ENCODE data around the gene NR1D2. TPM values are rescaled to one million over a fixed set of nuclear protein-coding genes. Genes with fewer than 3 reads are reported as not detected.
"Not testable (repeated sequence)": the region's sequence is repeated elsewhere in the genome, so short reads cannot be mapped to it uniquely, and the experiment has no call there.

The NR1D2 gene
- total RNA-seq, 2 experiments from 2014 or later: 3.8 to 4.1 TPM

DNA sequence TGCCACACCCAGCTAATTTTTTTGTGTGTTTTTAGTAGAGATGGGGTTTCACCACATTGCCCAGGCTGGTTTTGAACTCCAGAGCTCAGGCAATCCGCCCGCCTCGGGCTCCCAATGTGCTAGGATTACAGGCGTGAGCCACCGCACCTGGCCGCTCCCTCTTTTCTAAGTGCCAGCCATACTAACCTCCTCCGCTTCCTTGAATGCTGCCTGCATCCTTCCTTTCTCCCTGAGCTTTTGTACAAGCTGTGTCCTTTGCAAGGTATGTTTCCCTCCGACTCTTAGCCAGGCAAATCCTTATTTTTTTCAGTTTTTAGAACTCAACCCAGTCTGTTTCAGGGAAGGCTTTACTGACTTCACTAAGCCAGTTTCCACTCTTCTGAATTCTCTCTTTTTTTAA lies 60.6 kb downstream of the NR1D2 start:
- ATAC-seq (no peak), DNase-seq (no peak)
- H3K4me1 Mint-ChIP-seq: peaks cover 9% of the 10 kb centered on the region
- peaks cover 6% of the 10 kb centered on the region for H3K27me3 Mint-ChIP-seq
- H3K9me3 Mint-ChIP-seq (ENCODE audit: low read depth): no peaks in the 10 kb centered on the region
- CTCF ChIA-PET: interaction anchor here (1.5 kb wide), 1 partner anchor 232 kb away, joined by 5 read pairs; no protein-coding TSS in a partner anchor
- H3K27ac Mint-ChIP-seq: no peak overlapping the region
- H3K36me3 Mint-ChIP-seq: no peaks in the 10 kb centered on the region
- no peak overlapping the region for H3K4me3 Mint-ChIP-seq

DNA sequence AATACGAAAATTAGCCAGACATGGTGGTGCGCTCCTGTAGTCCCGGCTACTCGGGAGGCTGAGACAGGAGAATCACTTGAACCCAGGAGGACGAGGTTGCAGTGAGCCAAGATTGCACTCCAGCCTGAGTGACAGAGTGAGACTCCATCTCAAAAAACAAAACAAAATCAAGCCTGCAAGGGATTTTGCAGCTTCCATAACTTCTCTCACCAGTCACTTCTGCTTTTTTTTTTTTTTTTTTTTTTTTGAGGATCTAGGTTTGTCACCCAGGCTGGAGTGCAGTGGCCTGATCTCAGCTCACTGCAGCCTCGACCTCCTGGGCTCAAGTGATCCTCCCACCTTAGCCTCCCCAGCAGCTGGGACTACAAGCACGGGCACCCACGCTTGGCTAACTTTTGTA lies 65.7 kb downstream of the NR1D2 start:
- DNase-seq; H3K36me3 Mint-ChIP-seq; H3K27ac Mint-ChIP-seq; H3K4me1 Mint-ChIP-seq; H3K9me3 Mint-ChIP-seq (ENCODE audit: low read depth); H3K27me3 Mint-ChIP-seq; H3K4me3 Mint-ChIP-seq; ATAC-seq; CTCF ChIA-PET: not testable (repeated sequence)

DNA sequence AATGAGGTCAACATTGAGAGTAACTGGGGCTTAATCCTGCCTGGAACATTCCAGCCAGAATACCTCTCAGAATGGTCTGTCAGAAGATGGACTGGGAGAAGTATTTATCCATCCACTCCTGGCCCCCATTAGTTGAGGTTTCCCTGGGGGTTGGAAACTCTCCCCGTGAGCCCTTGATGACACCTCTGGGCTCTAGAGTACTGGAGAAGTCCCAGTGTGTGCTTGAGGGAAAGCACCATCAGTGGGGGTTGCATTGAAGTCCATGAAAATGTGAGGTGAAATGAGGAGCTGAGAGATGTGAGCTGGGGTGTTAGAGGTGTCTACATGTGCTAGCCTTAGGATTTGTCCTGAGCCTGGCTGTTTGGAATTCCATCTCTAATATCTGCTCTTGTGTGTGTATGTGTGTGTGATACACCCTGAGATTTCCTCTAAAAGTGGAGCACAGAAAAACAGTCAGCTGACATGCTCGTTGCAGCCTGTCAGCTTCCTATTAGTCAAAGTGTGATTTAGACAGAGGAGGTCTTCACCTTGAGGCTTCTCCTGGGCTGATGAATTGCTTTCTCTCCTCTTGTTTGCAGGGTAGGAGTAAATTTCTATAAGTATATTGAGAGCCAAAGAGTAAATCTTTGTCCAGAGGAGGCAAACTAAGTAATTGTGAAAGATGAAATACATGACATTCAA lies 67.6 kb downstream of the NR1D2 start:
- peaks cover 5% of the 10 kb centered on the region for H3K4me1 Mint-ChIP-seq
- no peaks in the 10 kb centered on the region for H3K36me3 Mint-ChIP-seq
- no peaks in the 10 kb centered on the region for H3K27me3 Mint-ChIP-seq
- H3K27ac Mint-ChIP-seq: no peak overlapping the region
- no peak for ATAC-seq
- CTCF ChIA-PET: no interaction called here
- no peak overlapping the region for H3K4me3 Mint-ChIP-seq
- DNase-seq: no peak
- no peaks in the 10 kb centered on the region for H3K9me3 Mint-ChIP-seq (ENCODE audit: low read depth)

DNA sequence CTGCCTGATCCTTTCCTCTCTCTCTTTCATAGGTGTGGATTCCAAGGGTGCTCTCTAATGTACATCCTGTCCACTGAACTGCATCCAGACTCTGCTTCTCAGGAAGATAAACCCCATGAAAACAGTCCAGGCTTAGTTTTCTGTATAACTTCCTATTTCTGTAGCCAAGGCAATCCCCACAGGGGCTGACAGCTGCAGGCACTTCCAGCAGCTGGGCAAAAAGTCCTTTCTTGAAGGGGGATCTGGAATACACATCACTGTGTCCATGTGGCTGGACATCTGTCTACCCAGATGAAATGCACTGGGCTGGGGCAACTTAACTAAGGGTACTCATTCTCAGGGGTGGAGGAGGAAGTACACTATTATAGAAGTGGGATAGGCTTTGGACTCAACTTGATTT lies 72.2 kb downstream of the NR1D2 start:
- DNase-seq: no peak
- no peak for ATAC-seq
- CTCF ChIA-PET: no interaction called here
- no peak overlapping the region for H3K27ac Mint-ChIP-seq
- H3K27me3 Mint-ChIP-seq: no peaks in the 10 kb centered on the region
- H3K9me3 Mint-ChIP-seq (ENCODE audit: low read depth): no peaks in the 10 kb centered on the region
- no peaks in the 10 kb centered on the region for H3K36me3 Mint-ChIP-seq
- no peak overlapping the region for H3K4me3 Mint-ChIP-seq
- peaks cover 5% of the 10 kb centered on the region for H3K4me1 Mint-ChIP-seq

DNA sequence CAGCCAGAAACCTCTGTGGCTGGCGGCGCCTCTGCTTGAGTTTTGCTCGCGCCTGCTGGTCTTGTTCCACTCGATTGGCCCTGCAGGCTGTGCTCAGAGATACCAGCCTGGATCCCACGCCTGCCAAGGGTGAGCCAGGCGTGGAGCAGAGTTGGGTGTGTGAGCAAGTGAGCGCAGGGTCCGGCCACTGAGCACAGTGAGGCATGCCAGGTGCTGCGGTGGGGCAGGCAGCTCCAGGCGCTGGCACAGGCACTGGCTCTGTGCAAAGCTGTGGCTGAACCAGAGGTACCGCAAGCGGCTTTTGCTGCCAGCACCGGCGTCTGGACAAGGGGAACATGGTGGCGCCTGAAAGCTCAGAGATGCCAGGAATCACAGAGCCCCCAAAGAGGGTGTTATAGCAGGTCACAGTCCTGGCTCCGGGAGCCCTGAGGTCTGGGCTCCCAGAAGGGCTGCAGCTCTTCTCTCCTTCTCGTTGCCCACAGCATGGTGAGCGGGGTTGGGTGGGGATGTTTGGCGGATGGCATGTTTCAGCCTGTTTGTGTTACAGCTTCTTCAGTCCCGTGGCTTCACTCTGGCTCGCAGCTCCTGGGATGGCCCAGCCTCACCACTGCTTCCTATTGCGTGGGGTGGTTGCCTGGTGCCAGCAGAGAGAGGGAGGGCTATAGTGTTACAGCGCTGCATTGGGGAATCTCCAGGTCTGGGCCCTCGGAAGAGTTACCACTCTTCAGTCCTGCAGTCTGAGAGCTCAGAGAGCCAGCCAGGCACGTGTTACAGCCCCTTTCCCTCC lies 73.9 kb downstream of the NR1D2 start:
- Mint-ChIP-seq H3K27me3 (no peaks in the 10 kb centered on the region), H3K4me3 (no peak overlapping the region), H3K9me3 (ENCODE audit: low read depth) (no peaks in the 10 kb centered on the region), H3K4me1 (no peaks in the 10 kb centered on the region), H3K36me3 (no peaks in the 10 kb centered on the region), H3K27ac (no peak overlapping the region)
- CTCF ChIA-PET: no interaction called here
- no peak for DNase-seq
- ATAC-seq: no peak

DNA sequence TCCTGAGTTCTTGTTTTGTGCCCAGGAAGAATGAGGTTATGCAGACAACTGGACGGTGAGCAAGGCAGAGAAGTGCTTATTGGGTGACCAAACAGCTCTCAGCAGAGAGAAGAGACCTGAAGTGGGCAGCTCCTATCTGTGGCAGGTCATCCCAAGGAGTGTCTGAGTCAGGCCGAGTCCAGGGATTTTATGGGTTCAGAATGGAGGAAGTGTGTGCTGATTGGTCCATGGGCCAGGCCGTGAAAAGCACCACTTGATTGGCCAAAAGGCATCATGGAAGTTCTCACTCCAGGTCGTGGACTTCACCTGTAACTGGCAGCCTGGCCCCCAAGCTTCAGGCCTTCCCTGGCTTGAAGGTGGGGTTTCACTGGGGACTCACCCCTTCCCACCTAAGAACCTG lies 74.5 kb downstream of the NR1D2 start:
- Mint-ChIP-seq H3K4me1 (no peaks in the 10 kb centered on the region), H3K36me3 (no peaks in the 10 kb centered on the region), H3K27ac (no peak overlapping the region), H3K27me3 (no peaks in the 10 kb centered on the region), H3K9me3 (ENCODE audit: low read depth) (no peaks in the 10 kb centered on the region), H3K4me3 (no peak overlapping the region)
- no peak for DNase-seq
- CTCF ChIA-PET: no interaction called here
- ATAC-seq: no peak

DNA sequence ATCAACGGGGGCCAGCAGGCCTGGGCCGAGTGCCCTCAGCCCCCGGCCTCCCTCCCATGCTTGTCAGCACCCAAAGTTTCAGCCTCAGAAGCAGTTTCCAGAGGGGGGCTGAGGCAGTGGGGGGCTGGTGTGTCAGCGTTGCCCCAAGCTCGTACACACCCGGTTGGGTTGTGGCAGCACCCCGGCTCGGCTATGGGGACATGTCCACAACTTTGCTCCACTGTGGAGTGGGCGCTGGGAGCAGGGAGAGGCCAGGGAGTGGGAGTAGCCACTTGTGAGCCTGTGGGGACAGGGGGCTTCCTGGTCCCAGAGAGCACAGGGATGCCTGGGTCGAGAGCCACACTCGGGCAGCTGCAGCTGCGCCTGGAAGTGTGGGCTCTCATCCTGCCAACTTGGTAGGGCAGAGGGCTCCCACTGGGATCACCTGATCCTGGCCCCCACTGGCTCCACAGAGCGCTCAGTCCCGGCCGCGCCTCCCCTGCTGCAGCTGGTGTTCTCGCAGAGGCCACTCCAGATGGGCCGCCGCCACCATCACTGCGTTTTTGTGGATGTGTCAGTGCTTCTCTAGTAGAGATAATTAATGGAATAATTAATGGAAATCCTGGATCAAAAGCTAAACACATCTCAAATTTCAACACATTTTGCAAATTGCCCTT lies 75.1 kb downstream of the NR1D2 start:
- H3K9me3 Mint-ChIP-seq (ENCODE audit: low read depth): no peaks in the 10 kb centered on the region
- no peaks in the 10 kb centered on the region for H3K36me3 Mint-ChIP-seq
- H3K27me3 Mint-ChIP-seq: no peaks in the 10 kb centered on the region
- H3K4me1 Mint-ChIP-seq: no peaks in the 10 kb centered on the region
- no peak for DNase-seq
- no peak overlapping the region for H3K27ac Mint-ChIP-seq
- CTCF ChIA-PET: no interaction called here
- H3K4me3 Mint-ChIP-seq: no peak overlapping the region
- no peak for ATAC-seq

DNA sequence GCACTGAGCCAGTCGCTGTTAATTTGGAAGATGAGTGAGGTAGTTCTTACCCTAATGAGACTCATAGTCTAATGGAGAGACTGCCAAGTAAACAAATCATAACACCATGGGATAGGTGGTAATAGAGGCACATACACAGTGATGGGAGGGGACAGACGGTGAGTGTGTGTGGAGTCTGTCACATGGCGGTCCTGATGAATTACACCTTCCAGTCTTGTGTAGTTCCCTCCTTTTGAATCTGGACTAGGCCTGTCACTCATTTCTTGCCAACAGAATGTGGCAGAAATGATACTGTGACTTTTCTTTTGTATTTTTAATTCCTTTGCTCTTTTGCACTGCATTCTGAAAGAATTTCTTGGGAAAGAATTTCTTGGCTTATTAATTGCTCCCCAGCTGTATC lies 78.1 kb downstream of the NR1D2 start:
- CTCF ChIA-PET: no interaction called here
- ATAC-seq (no peak), DNase-seq (no peak)
- Mint-ChIP-seq H3K4me1 (no peaks in the 10 kb centered on the region), H3K9me3 (ENCODE audit: low read depth) (no peaks in the 10 kb centered on the region), H3K36me3 (no peaks in the 10 kb centered on the region), H3K4me3 (no peak overlapping the region), H3K27ac (no peak overlapping the region), H3K27me3 (no peaks in the 10 kb centered on the region)

DNA sequence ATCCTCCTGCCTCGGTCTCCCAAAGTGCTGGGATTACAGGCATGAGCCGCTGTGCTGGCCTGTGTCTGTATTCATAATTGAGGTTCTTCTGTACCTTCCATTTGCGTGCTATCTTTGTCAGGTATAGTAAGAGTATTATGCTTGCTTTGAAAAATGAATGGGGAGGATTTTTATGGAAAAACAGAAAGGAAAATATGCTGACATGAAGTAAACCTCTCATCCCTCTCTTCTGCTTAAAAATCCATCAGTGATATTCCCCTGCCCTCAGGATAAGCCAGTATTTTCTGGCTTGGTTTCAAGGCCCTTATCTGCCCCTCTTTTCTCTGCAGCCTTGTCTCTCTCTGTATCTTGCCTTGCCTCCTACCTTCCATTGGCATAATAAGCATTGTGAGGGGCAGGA lies 80.7 kb downstream of the NR1D2 start:
- no peak overlapping the region for H3K4me3 Mint-ChIP-seq
- peaks cover 3% of the 10 kb centered on the region for H3K27me3 Mint-ChIP-seq
- no peak overlapping the region for H3K27ac Mint-ChIP-seq
- no peaks in the 10 kb centered on the region for H3K36me3 Mint-ChIP-seq
- DNase-seq: no peak
- H3K9me3 Mint-ChIP-seq (ENCODE audit: low read depth): no peaks in the 10 kb centered on the region
- H3K4me1 Mint-ChIP-seq: no peaks in the 10 kb centered on the region
- CTCF ChIA-PET: no interaction called here
- ATAC-seq: no peak

DNA sequence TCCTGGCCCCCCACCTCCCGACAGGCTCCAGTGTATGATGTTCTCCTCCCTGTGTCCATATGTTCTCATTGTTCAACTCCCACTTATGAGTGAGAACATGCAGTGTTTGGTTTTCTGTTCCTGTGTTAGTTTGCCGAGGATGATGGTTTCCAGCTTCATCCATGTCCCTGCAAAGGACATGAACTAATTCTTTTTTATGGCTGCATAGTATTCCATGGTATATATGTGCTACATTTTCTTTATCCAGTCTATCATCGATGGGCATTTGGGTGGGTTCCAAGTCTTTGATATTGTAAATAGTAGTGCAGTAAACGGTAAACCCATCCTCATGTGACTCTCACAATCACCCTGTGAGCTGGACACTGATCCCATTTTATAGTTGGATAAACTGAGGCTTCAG lies 81.6 kb downstream of the NR1D2 start:
- H3K4me3 Mint-ChIP-seq; H3K27ac Mint-ChIP-seq; H3K4me1 Mint-ChIP-seq; H3K36me3 Mint-ChIP-seq; H3K9me3 Mint-ChIP-seq (ENCODE audit: low read depth); DNase-seq; CTCF ChIA-PET; H3K27me3 Mint-ChIP-seq; ATAC-seq: not testable (repeated sequence)

DNA sequence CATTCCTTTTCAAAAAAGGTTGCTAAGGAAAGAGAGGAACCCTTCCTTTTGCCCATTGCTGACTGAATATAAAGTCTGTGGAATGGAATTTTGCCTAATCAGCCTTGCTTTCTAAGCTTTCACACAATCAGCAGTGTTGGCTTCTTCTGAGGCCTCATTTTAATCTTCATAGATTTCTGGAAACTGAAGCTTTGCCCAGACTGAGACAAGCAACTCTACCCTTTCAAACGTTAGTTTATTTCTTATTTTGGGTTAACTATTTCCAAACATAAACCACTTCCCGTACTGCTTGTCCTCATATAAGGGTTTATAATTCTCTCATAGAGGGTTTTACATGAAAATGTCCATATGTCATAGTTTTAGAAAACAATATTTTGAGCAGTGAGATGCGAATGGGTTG lies 82.9 kb downstream of the NR1D2 start:
- H3K4me3 Mint-ChIP-seq: no peak overlapping the region
- no peaks in the 10 kb centered on the region for H3K4me1 Mint-ChIP-seq
- no peak overlapping the region for H3K27ac Mint-ChIP-seq

More for the DNA sequence above, 82.9 kb downstream of the NR1D2 start:
- CTCF ChIA-PET: no interaction called here
- DNase-seq (no peak), ATAC-seq (no peak)
- peaks cover under 1% of the 10 kb centered on the region for H3K9me3 Mint-ChIP-seq (ENCODE audit: low read depth)
- H3K36me3 Mint-ChIP-seq: no peaks in the 10 kb centered on the region
- peaks cover 3% of the 10 kb centered on the region for H3K27me3 Mint-ChIP-seq
